GM20431 (cell line): ENCODE data around the gene TGFB2.
"Not testable (repeated sequence)": the region's sequence is repeated elsewhere in the genome, so short reads cannot be mapped to it uniquely, and the experiment has no call there.

Experiments
- in situ Hi-C: fragments of 300-500 bp; cut with MseI, MboI; formaldehyde crosslinking; loops from one replicate; pipeline ENCODE4 v1.15.0; 2020; ENCODE audit warnings: low sequenced_read_pairs; ENCODE audit not compliant: unreplicated experiment

The TGFB2 gene

GRCh38 chr1:218344814-218345672, at the start of gene TGFB2:
TGFB2 (plus strand) TSS chr1:218345336; CDS start chr1:218346702, 1,366 bp downstream.
- in situ Hi-C loops, result loop anchor here (25.0 kb wide), 1 partner anchor 1067 kb away; no protein-coding TSS in a partner anchor

- in situ Hi-C loops, result no loop called here
Observed at GRCh38 chr1:218296162-218296561, 49.0 kb upstream of the TGFB2 start.

GRCh38 chr1:218297461-218297860, 47.7 kb upstream of the TGFB2 start:
- in situ Hi-C loops, result no loop called here

GRCh38 chr1:218297867-218298266, 47.3 kb upstream of the TGFB2 start:
- in situ Hi-C loops, result no loop called here

- in situ Hi-C loops, result no loop called here
Observed at GRCh38 chr1:218298398-218298797, 46.7 kb upstream of the TGFB2 start.

- in situ Hi-C loops, result no loop called here
Observed at GRCh38 chr1:218299416-218299815, 45.7 kb upstream of the TGFB2 start.

- in situ Hi-C loops, result no loop called here
Observed at GRCh38 chr1:218301217-218301616, 43.9 kb upstream of the TGFB2 start.

GRCh38 chr1:218302155-218302554, 43.0 kb upstream of the TGFB2 start:
- in situ Hi-C loops, result no loop called here

GRCh38 chr1:218303176-218303879, 41.8 kb upstream of the TGFB2 start:
- in situ Hi-C loops, result no loop called here

GRCh38 chr1:218304281-218305039, 40.7 kb upstream of the TGFB2 start:
- in situ Hi-C loops, result no loop called here

GRCh38 chr1:218305472-218306064, 39.6 kb upstream of the TGFB2 start:
- in situ Hi-C loops, result no loop called here

GRCh38 chr1:218312509-218312908, 32.6 kb upstream of the TGFB2 start:
- in situ Hi-C loops, result no loop called here

GRCh38 chr1:218314316-218314715, 30.8 kb upstream of the TGFB2 start:
- in situ Hi-C loops, result no loop called here

- in situ Hi-C loops, result no loop called here
Observed at GRCh38 chr1:218315638-218316037, 29.5 kb upstream of the TGFB2 start.

- in situ Hi-C loops, result no loop called here
Observed at GRCh38 chr1:218317061-218317460, 28.1 kb upstream of the TGFB2 start.

- in situ Hi-C loops, result not testable (repeated sequence)
Observed at GRCh38 chr1:218320182-218320581, 25.0 kb upstream of the TGFB2 start.

GRCh38 chr1:218322762-218323161, 22.4 kb upstream of the TGFB2 start:
- in situ Hi-C loops, result no loop called here

GRCh38 chr1:218323568-218324225, 21.4 kb upstream of the TGFB2 start:
- in situ Hi-C loops, result no loop called here

- in situ Hi-C loops, result no loop called here
Observed at GRCh38 chr1:218324226-218324580, 20.9 kb upstream of the TGFB2 start.

- in situ Hi-C loops, result loop anchor here (25.0 kb wide), 1 partner anchor 1084 kb away; no protein-coding TSS in a partner anchor
Observed at GRCh38 chr1:218328769-218329168, 16.4 kb upstream of the TGFB2 start.
